NCI-H1436 treated with DMSO at 0.1 percent for 48 hours (cell line): ENCODE results near the gene ERI3.

Source experiments
- DNase-seq: peaks from one replicate; lab custom pipeline; 2025; lab: John Stamatoyannopoulos, UW

Gene ERI3

DNA sequence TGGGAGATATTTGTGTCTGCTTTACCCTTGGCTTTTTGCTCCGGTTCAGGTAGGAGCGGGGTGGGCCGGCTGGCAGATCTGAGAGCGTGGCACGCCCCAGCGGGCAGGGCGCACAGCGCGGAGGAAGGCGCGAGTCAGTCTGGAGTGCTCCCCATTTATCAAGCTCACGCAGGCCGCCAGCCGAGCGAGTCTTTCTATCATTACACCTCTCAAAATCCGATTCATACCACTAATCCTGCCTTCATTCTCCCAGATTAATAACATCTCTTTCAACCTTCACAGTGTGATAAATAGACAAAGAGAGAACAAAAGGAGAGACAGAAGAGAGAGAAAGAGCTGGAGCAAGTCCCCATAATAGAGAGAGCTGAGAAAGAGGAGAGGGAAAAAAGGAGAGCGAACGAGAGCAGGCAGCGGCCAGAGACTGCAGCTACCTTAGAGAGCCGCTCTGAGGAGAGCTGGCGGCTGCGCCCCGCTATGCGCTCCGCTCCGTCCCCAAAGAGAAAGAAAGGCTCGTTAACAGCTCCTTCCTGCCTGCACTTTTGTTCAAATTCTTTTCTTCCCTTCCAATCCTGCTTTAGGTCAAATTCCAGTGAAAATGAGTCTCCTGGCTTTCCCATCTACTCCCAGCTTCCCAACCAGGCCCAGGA lies 93.8 kb downstream of the ERI3 start:
- DNase-seq = no peak

DNA sequence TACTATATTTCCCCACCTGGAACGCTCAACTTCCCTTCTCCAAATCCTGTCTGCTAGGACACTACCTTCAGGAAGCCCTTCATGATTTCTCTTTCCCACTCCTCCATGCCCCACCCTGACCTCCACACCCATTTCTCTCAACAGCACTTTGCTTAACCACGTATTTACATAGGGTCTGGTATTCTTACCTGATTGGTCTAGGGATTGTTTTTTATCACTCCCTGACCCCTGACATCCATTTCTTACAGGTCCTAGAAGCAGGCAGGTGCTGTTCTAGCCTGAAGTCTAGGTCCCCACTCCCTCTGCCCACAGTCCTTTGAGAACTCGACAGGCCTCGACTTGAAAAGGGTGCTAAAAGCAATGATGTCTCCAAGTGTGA lies 94.3 kb downstream of the ERI3 start:
- DNase-seq = no peak

DNA sequence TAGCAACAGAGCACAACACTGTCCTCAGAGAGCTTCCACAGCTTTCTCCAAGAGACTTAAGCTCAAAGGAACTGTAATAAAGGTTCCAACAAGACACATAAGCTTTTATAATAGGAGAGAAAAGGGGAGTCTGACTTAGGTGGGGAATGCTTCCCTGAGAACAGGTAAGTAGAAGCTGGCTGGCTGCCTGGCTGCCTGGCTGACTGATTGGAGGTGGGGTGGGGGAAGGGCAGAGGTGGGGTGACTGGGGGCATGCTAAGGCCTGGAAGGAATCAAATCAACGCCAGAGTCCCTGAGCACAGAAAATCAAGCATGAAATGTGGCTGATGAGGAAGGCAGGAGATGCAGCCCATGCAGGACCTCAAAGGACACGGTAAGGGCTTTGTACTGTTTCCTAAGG lies 96.0 kb downstream of the ERI3 start:
- DNase-seq = no peak

DNA sequence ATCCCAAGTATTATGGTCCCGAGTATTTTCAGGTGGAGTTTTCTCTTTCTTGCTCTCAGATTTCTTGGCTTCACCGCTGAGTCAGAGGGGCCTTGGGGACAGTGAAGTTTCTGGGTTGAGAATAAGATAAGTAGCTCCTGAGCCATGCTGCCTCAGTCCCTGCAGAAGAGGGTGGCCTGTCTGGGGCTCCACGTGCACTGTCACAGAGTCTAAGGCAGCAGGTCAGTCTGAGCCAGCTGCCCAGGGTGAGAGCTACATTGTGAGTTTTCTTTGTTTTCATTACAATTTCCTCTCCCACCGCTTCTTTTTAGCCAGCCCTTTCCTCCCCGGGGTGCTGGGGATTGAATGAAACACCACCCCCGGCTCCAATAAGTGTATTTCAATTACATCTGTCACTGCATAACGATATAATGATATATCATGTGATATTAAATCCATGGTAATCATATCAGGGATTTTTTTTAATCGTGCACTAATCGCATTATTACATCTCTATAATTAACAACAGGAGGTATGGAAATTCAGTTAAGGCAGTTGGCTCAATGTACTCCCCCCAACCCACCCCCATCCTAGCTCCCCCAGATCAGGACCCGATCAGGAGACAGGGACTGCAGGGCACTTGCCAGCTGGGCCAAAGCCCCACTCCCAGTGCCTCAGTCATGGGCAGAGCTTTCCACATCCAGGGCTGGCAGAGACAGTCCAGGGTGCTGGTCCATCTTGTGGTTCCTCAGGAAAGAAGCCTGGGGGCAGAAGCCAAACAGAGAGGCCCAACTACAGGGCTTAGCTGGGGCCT lies 98.1 kb downstream of the ERI3 start:
- DNase-seq = no peak

DNA sequence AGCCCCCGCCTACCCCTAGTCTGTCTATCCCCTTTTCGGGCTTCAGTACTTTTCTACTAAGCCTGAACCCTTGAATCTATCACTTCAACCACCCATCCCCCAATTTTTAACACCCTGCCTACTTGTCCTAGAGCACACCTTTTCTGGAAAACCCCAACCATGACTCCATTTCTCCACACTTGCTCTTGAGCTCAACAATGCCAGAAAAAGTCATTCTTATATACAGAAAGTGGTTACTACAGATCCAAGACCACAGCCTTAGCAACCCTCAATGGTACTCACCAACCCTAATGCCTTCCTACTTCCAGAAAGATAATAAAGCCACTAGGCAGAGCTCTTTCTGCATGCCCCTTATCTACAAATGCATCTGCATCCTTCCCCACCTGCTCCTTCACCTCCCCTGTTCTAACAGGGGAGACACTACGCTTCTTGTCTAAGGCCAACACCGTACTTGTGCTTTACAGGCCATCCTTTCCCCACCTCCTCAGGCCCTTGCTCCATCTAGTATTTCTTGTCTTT lies 100.6 kb downstream of the ERI3 start:
- no peak for DNase-seq

DNA sequence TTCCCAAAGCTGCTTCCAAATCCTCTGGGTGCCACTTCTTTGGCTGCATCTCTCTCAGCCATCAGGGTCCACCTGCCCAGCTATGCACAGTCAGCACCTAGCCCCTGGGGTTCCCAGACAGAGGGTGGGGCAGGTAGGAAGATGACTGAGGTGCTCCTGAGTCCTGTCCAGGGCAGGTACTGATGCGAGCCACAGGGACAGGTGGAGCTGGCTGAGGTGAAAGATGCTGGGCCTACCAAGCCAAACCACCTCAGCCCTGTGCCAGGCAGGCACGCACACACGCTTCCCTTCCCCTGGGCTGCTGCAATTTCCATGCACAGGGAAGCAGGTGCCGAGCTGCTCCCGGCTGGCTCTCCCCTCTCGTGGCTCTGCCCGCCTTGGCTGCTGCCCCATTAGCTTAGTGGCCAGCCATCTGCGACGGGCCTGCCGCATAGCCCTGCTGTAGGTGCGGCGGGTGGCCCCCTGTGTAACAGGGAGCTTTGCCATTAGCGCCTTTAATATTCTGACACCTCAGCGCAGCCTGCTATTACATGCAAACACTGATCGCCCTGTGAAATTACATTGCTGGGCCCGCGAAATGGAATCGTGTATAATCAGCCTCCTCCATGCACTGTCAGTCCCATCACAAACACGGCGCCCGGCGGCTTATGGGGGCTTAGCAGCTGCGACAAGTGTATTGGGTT lies 102.9 kb downstream of the ERI3 start:
- DNase-seq = no peak

DNA sequence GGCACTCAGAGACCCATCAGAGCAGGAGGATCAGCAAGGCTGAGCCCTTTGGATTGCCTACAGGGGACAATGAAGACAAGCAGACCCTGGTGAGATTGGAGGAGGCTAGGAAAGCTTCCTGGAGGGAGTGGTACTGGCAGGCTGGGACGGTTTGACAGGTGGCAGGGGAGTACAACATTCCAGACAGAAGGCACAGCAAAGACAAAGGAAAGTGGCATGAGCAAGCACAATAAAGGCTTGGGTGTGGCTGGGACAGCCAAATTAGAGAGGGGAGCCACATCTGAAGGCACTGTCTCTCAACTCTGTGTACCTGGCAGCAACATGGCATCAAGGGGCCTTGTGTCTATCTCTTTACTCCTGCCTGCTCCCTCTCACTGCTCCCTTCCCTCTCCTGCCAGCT lies 103.6 kb downstream of the ERI3 start:
- no peak for DNase-seq

DNA sequence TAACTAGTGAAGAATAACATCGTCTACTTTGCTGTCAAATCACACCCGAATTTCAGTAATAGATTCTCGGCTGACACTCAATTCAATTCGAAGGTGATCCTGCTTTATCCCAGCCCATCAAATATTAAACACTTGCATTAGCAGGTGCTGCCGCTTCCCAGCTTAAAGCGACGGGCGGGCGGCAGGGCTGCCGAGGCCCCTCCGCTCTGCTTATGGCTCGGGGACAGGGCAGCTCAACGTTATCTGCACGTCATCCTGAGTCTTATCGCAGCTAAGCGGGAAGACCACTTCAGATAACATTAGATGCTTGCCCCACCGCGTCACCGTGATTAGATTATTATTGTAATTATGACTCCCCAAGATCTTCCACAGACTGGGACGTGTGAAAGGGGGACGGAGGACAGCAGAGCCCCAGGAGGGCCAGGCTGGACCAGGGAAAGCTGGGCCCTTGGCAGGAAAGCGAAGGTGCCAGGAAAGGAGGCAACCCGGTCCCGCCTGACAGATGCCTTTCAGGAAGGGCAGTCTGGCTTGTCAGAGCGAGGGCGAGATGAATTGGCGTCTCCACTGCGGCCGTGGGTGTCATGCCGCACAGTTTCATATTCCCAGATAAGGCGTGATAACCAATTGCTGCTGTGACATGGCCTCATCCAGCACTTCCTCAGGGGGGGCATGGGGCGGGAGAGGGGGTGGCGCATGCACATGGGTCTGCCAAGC lies 104.8 kb downstream of the ERI3 start:
- DNase-seq = no peak

DNA sequence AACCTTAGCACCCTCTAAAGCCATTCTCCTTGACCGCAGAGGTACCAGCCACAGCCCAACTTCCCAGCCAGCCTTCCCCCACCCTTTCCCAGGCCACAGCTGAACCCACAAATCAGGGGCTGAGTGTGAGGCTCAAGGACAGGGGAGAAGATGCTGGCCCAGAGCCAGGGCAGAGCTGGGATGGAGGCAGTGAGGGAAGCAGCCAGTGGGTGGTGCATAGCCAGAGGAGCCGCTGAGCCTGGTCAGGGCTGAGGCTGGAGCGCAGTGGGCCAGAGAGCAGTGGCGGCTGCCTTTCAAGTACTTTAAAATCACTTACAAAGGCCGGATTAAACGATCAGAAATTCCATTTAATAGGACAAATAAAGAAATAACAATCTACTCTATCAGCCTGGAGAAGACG lies 105.5 kb downstream of the ERI3 start:
- no peak for DNase-seq

DNA sequence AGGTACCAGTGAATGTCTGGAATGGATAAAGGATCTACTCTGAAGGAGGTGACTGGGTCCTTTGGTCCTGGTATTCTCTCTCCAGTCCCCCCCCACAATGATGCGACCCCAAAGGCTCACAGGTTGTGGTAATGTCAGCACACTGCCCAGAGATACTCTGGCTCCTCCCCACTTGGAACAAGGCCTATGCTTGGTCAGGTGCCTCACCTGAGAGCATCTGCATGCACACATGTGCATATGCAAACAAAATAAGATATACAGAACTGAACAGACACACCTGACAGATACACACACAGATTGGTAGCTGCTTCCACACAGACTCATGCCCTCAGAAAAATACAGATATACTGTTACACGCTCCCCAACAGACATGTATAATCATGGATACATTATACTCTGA lies 108.3 kb downstream of the ERI3 start:
- no peak for DNase-seq

DNA sequence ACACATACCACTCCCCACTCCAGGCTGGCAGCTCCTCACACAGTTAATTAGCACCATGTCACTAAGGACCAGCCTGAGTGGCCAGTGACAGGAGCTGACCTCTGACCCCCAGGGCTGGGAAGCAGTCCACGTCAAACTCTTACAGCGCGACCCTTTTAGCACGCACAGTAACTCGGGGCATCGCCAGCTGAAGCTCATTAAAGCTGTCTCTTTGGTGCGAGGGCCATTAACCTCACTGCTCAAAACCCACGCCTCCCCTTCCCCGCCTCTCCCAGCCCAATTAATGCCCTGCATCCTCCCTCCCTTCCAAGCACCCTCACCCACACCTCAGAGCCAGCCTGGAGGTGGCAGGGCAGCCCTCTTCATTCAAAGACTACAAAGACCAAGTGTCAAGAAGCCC lies 110.1 kb downstream of the ERI3 start:
- DNase-seq = no peak

DNA sequence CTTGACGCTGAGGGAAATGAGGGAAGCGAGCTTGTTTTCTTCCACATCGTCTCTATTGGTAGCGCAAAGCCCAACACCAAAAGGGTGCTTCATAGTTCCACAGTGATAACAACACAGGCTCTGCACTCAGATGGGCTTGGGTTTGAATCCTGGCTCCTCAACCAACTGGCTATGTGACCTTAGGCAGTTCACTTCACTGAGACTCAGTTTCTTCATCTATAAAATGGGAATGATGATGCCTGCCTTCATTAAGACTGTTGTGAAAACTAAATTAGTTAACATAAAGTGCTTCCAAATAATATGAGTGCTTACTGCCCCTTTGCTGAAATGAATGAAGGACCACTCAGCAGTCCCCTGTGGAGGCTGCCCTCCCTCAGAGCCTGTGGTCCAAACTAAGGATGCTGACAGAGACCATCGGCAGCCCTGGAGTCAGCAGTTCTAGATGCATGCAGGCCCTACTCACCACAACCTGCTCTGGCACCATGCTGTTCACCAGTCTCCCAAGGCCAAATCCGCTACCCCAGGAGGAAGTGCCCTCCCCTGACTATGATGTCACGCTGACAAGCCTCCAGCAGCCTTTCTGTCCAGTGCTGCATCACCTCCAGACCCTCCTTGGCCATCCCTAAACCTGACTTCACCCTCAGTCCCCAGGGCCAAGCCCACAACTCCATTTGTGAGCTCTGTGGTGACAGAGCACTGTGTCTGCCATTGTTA lies 111.1 kb downstream of the ERI3 start:
- DNase-seq = no peak

DNA sequence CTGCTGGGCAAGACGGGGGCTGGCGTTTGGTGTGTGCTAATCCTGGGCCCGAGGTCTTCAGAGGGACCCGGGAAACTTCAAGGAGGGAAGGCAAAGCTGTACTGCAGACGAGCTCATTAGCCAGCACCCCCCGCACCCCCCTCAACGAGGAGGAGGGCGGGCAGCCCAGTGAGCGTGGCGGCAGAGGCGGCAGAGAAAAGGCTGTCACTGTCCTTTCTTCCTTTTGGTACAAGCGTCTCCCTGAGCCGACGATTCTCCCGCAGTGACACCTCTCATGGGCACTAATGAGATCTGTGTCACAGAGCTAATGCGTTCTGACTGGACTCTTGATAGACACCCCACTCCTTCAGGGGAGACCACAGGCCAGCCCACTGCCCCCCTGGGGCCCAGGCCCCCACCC lies 112.3 kb downstream of the ERI3 start:
- no peak for DNase-seq

DNA sequence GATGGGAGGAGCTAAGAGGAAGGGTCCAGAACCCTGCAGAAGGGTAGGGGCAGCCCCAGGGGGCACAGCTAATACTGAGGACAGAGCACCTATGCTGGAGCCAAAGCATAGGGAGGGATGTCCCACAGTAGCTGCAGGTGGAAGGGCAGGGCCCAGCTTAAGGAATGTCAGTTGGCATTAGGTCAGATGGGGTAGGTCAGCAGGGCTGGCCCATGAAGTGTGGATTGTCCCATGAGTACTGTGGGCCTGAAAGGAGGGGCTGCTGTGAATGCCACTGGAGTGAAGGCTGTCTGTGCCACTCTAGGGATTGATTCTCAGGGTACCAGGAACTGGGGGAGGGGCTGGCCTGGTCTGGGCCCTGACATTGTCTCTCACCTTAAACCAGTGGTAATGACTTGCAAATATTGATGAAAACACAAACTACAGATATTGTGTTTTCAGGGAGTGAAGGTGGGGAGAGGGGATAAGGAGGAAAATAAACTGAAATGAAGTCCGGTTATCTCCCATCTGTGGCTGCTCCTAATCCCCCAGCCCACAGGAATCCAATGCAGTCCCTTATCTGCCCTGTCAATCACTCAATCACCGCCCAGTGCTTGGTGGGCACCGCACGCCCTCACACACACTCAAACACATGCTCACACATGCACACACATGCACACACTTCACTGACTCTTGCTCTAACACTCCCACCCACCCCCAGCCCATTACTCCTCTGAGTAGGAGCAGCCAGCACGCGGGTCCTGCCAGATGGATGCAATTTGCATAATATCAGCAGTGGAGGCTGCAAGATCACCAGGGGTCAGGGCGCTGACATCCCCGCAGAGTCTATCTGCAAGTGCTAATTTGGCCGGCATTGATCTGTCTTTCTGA lies 114.0 kb downstream of the ERI3 start:
- no peak for DNase-seq

DNA sequence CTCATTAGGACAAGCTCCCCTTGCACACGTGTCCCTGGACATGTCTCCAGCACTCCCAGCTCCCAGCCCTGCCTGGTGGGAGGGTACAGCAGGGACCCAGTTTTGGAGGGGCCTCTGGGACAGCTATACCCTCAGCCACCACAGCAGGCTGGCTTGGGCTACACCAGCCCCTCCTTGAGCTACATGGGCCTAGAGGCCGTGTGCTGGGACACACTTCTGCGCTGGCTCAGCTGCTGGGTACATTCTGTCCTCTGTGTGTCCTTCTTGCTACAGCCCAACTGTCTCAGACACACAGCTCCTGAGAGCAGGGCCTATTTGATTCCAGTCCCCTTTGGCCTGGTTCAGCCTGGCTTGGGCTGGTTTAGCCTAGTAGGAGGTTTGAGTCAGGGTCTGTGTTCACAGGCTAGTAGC lies 115.1 kb downstream of the ERI3 start:
- no peak for DNase-seq

DNA sequence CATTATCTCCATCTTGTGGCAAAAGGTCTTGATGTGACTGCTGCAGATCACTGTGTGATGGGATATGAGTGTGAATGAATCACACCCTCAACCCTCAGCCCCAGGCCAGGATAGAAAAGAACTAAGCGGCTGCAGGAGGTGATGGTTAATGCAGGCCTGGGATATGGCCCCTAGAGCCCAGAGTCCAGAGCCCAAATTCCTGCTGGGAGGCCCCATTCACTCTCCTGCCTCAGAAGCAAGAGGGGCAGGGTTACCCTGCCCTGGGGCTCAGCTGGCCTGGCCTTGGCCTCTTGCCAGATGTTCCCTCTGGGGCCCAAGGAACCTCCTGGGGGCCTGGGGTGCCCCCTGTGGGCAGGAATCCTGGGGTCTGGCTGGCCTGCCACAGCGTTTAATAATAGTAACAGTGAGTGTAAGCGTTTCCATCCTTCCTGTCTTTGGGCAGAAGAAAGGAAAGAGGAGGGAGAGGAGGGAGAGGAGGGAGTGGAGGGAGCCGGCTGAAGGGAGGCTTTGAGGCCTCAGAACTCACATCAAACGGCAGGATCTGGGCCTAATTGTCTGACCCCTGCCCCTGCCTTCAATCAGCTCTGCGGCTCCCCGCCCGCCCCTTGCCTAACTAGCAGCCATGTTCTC lies 115.6 kb downstream of the ERI3 start:
- no peak for DNase-seq

DNA sequence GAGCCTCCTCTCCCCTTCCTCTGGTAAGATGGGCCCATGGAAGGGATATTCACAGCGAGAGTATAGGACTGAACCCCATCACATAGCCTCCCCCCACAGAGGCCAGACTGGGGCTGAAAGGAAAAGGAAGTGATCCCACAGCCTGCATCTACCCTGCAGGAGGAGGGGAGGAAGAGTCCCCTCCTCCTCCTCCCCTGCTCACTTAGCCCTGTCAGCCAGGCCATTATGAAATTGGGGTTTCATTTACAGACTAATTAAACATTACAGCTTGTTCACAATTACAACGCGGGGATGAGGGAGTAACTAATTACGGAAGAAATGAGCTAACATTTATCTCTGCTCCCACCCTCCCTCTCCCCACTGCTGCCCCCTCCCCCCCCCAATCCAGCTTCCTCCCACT lies 116.4 kb downstream of the ERI3 start:
- no peak for DNase-seq

DNA sequence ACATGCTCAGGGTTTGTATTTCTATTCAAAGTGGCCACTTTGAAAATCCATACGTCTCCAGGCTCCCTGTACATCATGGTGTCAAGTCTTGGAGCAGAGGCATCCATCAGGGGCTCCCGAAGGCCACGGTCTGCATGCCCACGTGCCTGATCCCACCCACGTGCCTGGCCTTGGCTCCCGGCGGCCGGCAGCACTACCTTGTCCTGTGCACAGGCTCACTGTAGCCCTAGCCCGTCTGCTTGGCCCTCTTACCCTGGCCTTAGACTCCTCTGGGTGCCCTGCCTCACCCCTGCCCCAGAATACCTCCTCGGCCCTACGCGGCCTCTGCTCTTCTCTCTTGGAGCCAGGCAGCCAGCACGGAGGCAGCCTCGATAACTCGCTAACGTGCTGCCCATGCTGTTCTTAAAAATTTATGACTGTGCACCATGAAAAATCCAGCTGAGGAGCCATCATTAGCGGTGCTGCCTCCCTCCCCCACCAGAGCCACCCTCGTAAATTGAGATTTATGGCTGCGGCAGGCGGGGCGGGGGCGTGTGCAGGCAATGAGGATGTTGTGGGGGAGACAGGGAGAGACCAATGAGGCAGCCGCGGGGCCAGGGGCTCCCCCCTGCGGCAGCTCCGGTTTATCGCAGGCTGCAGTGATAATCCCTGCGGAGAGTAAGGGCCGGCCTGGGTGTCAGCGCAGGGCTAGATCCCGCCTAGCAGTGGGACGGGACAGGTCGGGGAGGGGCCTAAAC lies 117.2 kb downstream of the ERI3 start:
- no peak for DNase-seq

DNA sequence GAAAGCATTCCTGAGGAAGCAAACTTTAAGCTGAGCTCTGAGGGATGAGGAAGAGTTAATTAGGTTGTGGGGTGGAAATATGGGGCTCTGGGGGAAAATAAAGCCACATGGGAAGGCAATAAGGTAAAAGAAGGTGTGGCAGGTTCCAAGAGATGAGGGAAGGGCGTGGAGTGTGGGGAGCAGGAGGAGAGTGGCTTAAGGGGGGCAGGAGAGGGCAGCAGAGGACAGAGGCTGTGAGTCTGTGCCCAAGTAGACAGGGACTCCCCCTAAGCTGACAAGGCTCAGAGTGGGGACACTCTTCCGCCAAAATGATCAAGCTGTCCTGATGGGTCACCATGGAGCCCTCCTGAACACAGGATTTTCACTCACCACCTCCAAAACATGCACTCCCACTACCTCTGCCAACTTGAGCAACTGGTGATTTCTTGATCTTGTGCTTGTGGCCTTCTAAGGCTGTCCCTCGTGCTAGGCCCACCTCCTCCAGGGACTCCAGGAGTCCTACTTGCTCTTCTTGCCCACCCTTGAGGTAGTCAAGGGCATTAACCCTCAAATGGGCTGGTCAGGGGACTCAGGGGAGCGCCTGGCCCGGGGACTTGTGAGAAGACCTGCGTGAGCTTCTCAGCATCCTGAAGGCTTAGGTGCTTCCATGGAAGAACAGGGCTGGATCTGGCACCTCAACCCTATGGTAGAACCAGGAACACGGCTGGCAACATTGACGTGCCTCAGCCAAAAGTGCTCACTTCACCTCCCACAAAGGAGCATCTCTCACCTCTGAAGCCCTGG lies 118.4 kb downstream of the ERI3 start:
- DNase-seq = no peak
